Transverse colon (tissue), 4 donors: ENCODE measurements around the gene DPY19L1.

Experiments used
- CTCF ChIP-seq, 5 experiments: fragments of 200-600 bp in 3 of 5; fragments of 450-650 bp in 2 of 5; sonication (generic) in 3 of 5; IDR thresholded peaks; 1 replicate in 2 of 5; 2 replicates in 3 of 5; pipeline ENCODE4 v1.5.1; 2016 to 2017; ENCODE audit warnings: antibody characterized with exemption in 5 of 5, inconsistent platforms in 3 of 5, mild to moderate bottlenecking in 2 of 5, moderate library complexity in 1 of 5
- EP300 ChIP-seq: sonication (generic); formaldehyde crosslinking; IDR thresholded peaks from one replicate; pipeline ENCODE4 v1.6.1; 2017; ENCODE audit warnings: antibody characterized with exemption, low read depth
- POLR2A ChIP-seq: fragments of 450-650 bp; IDR thresholded peaks from one replicate; pipeline ENCODE4 v1.6.1; 2016; ENCODE audit warnings: antibody characterized with exemption, mild to moderate bottlenecking, moderate library complexity
- POLR2AphosphoS5 ChIP-seq, 3 donors: sonication (generic); formaldehyde crosslinking; IDR thresholded peaks; one replicate each; pipeline ENCODE4 v1.6.1; 2016; ENCODE audit warnings: antibody characterized with exemption in 3 of 3

- TF ChIP-seq POLR2A = no peak
- TF ChIP-seq CTCF (IDR thresholded peaks at IDR 0.05) = no peak
- TF ChIP-seq EP300 = no peak
- no peak for TF ChIP-seq POLR2AphosphoS5 (IDR thresholded peaks at IDR 0.05)
Observed at GRCh38 chr7:34904987-34905386, 132.3 kb downstream of the DPY19L1 start.
